Neuron (in vitro differentiated cells): ENCODE data around the gene SLC6A16.
"Not testable (repeated sequence)": the region's sequence is repeated elsewhere in the genome, so short reads cannot be mapped to it uniquely, and the experiment has no call there.

Source experiments
- H2AFZ ChIP-seq: one replicate; pipeline ENCODE4 v1.6.1; 2013; ENCODE audit warnings: low read depth, mild to moderate bottlenecking, inconsistent platforms, low read length, moderate library complexity
- H3K27me3 ChIP-seq: one replicate; pipeline ENCODE4 v1.6.1; 2013; ENCODE audit warnings: low read length; ENCODE audit not compliant: insufficient read depth
- H3K36me3 ChIP-seq: one replicate; pipeline ENCODE4 v1.6.1; 2013; ENCODE audit warnings: low read length; ENCODE audit not compliant: insufficient read depth
- H3K4me1 ChIP-seq: one replicate; pipeline ENCODE4 v1.6.1; 2013; ENCODE audit warnings: low read length; ENCODE audit not compliant: insufficient read depth
- H3K4me3 ChIP-seq: 2 replicates; pipeline ENCODE4 v1.5.1; 2013; ENCODE audit warnings: mild to moderate bottlenecking, low read length, moderate library complexity
- H3K9me3 ChIP-seq: one replicate; pipeline ENCODE4 v1.6.1; 2013; ENCODE audit warnings: low read length

Gene SLC6A16

DNA sequence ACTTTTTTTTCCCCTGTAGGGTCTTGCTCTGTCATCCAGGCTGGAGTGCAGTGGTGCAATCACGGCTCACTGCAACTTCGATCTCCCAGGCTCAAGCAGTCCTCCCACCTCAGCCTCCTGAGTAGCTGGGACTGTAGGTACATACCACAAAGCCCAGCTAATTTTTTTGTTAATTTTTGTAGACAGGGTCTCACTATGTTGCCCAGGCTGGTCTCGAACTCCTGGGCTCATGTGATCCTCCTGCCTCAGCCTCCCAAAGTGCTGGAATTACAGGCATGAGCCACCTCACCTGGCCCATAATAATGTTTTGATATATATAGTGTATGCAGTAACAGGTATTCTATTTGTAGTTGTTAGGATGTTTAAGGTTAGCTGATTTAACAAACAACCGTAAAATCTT is 6.2 kb upstream of the SLC6A16 start:
- not testable (repeated sequence) for H2AFZ ChIP-seq, H3K9me3 ChIP-seq, H3K4me1 ChIP-seq, H3K4me3 ChIP-seq, H3K27me3 ChIP-seq
- H3K36me3 ChIP-seq, result peaks cover 47% of the 10 kb centered on the region

DNA sequence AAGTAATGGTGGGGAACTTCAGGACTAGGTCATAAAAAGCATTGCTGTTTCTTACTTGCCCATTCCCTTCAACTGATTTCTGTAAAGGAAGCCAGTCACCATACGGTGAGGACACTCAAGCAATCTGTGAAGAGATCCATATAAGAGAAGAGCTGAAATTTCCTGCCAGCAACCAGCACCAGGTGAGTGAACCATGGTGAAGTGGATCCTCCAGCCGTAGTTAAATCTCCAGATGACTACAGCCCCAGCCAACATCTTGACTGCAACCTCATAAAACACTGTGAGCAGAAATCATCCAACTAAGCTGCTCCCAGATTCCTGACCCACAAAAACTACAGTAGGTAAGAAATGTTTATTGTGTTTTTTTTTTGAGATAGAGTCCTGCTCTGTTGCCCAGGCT is 3.8 kb upstream of the SLC6A16 start:
- Histone ChIP-seq H3K27me3 (no peaks in the 10 kb centered on the region), H3K4me1 (no peaks in the 10 kb centered on the region), H3K4me3 (no peak overlapping the region), H3K9me3 (peaks cover 7% of the 10 kb centered on the region), H3K36me3 (peaks cover 56% of the 10 kb centered on the region), H2AFZ (no peak overlapping the region)

DNA sequence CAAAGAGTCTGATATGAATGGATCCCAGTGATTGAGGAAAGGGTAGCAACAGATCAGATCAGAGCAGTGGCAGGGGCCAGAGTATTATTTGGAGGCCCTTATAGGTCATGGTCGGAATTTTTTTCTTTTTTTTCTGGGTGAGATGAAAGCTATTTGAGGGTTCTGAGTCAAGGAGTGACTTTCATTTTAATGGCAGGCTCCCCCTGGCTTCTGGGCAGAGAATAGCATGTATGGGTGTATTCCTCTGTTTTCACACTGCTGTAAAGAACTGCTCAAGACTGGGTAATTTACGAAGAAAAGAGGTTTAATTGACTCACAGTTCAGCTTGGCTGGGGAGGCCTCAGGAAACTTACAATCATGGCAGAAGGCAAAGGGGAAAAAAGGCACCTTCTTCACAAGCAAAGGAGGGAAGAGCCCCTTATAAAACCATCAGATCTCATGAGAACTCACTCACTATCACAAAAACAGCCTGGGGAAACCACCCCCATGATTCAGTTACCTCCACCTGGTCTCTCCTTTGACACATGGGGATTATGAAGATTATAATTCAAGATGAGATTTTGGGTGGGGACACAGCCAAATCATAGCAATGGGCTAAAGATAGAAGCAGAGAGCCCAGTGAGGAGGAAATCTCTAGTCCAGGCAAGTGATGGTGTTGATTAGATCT is 3.0 kb upstream of the SLC6A16 start:
- Histone ChIP-seq H2AFZ (no peak overlapping the region), H3K9me3 (peaks cover 13% of the 10 kb centered on the region), H3K4me1 (no peaks in the 10 kb centered on the region), H3K36me3 (peaks cover 60% of the 10 kb centered on the region), H3K27me3 (no peaks in the 10 kb centered on the region), H3K4me3 (no peak overlapping the region)

DNA sequence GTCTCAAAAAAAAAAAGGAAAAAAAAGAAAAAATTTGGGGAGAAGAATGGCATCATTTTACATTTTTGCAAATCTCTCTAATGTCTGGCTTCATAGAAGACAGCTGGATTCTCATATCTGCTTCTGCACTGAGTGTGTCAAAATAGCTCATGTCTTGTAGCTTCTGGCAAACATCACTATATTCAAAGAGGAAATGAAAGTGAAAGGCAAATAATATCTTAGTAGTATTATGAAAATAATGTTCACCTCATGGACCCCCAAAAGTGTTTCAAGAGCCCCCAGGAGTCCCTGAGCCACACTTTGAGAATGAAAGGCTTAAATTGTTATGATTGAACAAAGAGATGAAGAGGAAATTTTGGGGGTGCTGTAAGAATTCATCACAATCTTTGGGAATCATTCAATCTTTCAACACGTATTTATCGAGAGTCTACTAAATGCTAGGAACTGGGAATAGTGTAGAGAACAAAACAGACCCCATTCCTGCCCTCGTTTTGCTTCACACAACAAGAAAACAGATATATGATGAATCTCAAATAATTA is 1.2 kb upstream of the SLC6A16 start:
- H3K4me1 ChIP-seq, result no peaks in the 10 kb centered on the region
- peaks cover 62% of the 10 kb centered on the region for H3K36me3 ChIP-seq
- peaks cover 22% of the 10 kb centered on the region for H3K9me3 ChIP-seq
- no peaks in the 10 kb centered on the region for H3K27me3 ChIP-seq
- H2AFZ ChIP-seq, result no peak overlapping the region
- no peak overlapping the region for H3K4me3 ChIP-seq

DNA sequence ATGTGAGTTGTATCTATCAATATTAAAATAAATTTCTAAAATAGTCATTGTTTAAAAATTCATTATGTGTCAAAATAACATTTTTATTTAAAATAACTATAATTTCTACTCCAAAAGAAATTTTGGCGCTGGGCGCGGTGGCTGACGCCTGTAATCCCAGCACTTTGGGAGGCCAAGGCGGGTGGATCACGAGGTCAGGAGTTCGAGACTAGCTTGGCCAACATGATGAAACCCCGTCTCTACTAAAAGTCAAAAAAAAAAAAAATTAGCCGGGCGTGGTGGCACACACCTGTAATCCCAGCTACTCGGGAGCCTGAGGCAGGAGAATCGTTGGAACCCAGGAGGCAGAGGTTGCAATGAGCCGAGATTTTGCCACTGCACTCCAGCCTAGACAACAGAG is 765 bp upstream of the SLC6A16 start:
- not testable (repeated sequence) for H3K4me3 ChIP-seq, H3K27me3 ChIP-seq, H3K4me1 ChIP-seq, H2AFZ ChIP-seq
- Histone ChIP-seq H3K9me3 (peaks cover 24% of the 10 kb centered on the region), H3K36me3 (peaks cover 63% of the 10 kb centered on the region)

DNA sequence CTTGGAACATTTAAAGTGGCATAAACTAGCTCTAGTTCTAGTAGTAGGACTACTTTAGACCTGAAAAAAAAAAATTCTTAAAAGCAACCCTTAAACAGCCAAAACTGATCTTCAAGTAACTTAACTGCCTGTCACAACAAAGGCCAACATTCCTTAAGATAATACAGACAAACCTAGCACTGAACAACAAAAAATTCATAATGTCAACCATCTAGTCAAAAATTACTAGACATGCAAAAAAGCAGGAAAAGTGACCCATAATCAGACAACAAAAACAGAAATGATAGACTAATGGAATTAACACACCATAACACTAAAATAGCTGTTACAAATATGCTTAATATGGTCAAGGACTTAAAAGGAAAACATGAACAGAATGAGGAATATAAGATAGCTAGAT is 6.7 kb downstream of the SLC6A16 start:
- Histone ChIP-seq H2AFZ (no peak overlapping the region), H3K36me3 (peaks cover 31% of the 10 kb centered on the region), H3K9me3 (peaks cover 24% of the 10 kb centered on the region), H3K27me3 (no peaks in the 10 kb centered on the region), H3K4me1 (no peaks in the 10 kb centered on the region), H3K4me3 (no peak overlapping the region)

DNA sequence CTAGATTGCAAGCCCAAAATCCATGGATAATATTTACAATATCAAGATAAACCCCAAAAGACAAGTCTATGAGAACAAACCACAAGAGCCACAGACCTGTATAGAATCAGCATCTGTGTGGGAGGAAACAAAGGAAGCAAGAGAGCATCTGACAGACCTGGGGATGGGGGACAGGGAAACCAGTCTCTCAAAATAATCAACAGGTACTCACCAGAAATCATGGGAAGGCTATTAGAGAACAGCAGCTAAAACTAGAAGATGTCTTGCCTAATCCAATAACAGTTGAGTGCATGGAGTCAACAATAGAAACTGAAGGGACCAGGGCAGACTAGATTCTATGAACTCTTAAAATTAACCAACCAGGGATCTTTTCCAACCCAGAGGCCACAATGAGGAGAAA is 8.7 kb downstream of the SLC6A16 start:
- H3K9me3 ChIP-seq, result peaks cover 13% of the 10 kb centered on the region
- no peaks in the 10 kb centered on the region for H3K27me3 ChIP-seq
- H3K4me1 ChIP-seq, result no peaks in the 10 kb centered on the region
- H3K4me3 ChIP-seq, result no peak overlapping the region
- peaks cover 31% of the 10 kb centered on the region for H3K36me3 ChIP-seq
- no peak overlapping the region for H2AFZ ChIP-seq

DNA sequence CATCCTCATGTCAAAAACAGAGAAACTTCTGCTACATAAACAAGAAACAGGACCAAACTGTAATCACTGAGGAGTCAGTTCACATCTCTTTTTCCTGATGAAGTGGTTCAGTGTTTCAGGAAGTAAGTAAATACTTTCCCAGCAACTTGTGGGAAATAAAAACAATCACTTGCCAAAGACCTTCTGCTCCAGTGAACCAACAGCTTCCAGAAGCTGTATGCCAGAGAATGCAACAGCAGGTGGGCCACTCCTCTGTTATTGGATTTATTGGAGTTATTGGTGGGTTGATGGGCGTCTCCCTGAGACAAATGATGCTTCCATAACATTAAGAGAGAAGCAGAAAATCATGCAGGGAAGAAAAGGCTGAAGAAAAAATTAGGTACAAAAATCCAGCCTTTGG is 9.9 kb downstream of the SLC6A16 start:
- no peak overlapping the region for H3K4me3 ChIP-seq
- no peaks in the 10 kb centered on the region for H3K27me3 ChIP-seq
- peaks cover 39% of the 10 kb centered on the region for H3K36me3 ChIP-seq
- H2AFZ ChIP-seq, result no peak overlapping the region
- no peaks in the 10 kb centered on the region for H3K4me1 ChIP-seq
- peaks cover 10% of the 10 kb centered on the region for H3K9me3 ChIP-seq

DNA sequence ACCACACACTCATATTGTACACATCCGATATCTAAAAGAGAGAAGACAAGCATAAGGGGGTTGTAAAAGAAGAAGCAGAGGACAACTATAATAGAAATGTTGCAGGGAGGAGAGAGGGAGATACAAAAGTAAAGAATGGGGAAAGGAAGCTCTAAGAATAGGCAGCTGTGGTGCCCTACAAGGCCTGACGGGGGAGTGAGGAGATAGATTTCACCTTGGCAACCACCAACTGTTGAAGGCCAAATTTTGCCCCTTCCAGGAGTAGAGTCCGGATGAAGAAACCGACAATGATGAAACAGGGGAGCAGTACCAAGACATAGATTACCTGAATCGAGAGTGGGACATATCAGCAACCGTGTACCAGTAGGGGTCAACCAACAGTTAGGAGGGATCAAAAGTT is 15.9 kb downstream of the SLC6A16 start:
- H3K36me3 ChIP-seq, result peaks cover 46% of the 10 kb centered on the region
- H3K4me3 ChIP-seq, result no peak overlapping the region
- peaks cover 3% of the 10 kb centered on the region for H3K9me3 ChIP-seq
- no peaks in the 10 kb centered on the region for H3K4me1 ChIP-seq
- no peak overlapping the region for H2AFZ ChIP-seq
- no peaks in the 10 kb centered on the region for H3K27me3 ChIP-seq

DNA sequence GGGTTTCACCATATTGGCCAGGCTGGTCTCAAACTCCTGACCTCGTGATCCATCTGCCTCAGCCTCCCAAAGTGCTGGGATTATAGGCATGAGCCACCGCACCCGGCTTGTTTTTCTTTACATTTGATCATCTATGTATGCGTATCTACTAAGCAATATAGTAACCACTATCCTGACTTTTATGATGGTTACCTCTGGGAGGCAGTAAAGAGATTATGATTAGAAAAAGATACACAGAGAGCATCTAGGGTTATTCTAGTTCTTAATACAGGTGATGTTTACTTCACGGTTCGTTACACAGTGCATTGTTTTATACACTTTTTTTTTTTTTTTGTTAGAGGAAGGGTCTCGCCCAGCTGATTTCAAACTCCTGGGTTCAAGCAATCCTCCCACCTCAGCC is 18.3 kb downstream of the SLC6A16 start:
- H3K9me3 ChIP-seq, result not testable (repeated sequence)
- H3K36me3 ChIP-seq, result peaks cover 38% of the 10 kb centered on the region

DNA sequence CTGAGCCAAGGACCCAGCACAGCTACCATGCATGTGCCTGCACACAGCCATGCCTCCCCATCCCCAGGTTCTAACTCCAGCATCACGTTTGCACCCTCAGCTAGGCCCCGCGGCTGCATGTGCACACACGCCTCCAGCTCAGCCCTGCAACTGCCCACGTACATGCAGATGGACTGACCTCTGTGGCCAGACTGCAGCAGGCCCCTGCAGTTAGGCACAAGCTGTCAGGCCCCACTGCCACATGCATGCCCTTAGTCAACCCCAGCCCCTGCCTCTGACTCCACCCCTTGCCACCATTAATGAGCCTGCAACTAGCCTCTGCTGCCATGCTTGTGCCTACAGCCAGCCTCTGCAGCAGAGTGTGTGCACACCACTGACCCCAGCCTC is 23.1 kb downstream of the SLC6A16 start:
- Histone ChIP-seq H3K9me3 (peaks cover 5% of the 10 kb centered on the region), H3K4me1 (no peaks in the 10 kb centered on the region), H3K27me3 (no peaks in the 10 kb centered on the region), H3K36me3 (peaks cover 6% of the 10 kb centered on the region), H2AFZ (no peak overlapping the region), H3K4me3 (no peak overlapping the region)

More for the DNA sequence above, 18.3 kb downstream of the SLC6A16 start:
- H3K27me3 ChIP-seq, H2AFZ ChIP-seq, H3K4me3 ChIP-seq, H3K4me1 ChIP-seq: not testable (repeated sequence)

DNA sequence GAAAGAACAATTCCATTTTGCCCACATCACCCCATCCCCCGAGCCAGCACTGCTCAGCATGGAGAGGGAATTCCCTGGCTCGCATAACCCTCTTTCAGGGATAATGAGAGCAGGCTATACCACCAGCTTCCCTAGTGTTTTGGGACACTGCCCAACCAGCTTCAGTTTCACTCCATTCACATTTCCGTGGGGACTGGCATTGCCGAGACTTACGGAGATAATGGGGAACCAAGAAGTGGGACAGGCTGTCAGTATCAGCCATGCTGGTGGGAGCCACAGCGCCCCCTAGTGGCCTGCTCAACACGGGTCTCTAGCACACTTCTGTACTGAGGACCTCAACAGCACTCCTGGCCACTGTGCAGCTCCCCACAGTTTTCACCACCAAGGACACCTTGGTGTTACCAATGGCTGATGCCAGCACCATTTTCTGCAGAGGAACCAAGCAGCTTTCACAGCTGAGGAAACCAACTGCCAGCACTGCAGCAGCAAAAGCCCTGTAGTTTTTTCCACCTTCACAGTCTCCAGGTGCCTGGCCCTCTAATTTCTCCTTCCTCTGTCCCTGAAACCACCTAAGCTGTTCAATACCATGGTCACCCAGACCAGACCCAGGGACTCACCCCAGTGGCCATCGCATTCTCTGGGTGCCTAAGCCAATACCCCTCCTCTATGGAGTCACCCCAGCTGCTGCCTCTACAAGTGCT is 23.7 kb downstream of the SLC6A16 start:
- no peak overlapping the region for H2AFZ ChIP-seq
- H3K36me3 ChIP-seq, result peaks cover 6% of the 10 kb centered on the region
- no peaks in the 10 kb centered on the region for H3K27me3 ChIP-seq
- H3K9me3 ChIP-seq, result peaks cover 5% of the 10 kb centered on the region
- no peaks in the 10 kb centered on the region for H3K4me1 ChIP-seq
- no peak overlapping the region for H3K4me3 ChIP-seq

DNA sequence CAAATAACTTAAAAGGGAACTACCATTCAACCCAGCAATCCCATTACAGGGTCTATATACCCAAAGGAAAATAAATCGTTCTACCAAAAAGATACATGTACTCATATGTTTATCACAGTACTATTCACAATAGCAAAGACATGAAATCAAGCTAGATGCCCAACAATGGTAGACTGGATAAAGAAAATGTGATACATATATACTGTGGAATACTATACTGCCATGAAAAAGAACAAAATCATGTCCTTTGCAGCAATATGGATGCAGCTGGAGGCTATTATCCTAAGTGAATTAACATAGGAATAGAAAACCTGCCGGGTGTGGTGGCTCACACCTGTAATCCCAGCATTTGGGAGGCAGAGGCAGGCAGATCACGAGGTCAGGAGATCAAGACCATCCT is 26.3 kb downstream of the SLC6A16 start:
- H3K27me3 ChIP-seq, H3K4me3 ChIP-seq, H2AFZ ChIP-seq, H3K9me3 ChIP-seq, H3K4me1 ChIP-seq, H3K36me3 ChIP-seq: not testable (repeated sequence)
